Measurements from ENCODE around the gene PCGF3. TPM values are rescaled to one million over a fixed set of nuclear protein-coding genes. Genes with fewer than 3 reads are reported as not detected.

Gene PCGF3, protein sequence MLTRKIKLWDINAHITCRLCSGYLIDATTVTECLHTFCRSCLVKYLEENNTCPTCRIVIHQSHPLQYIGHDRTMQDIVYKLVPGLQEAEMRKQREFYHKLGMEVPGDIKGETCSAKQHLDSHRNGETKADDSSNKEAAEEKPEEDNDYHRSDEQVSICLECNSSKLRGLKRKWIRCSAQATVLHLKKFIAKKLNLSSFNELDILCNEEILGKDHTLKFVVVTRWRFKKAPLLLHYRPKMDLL
- 39.8 and 63.2 TPM in 2 replicates for total RNA-seq

GRCh38 chr4:705278-706082 is at the start of gene PCGF3:
Gene PCGF3, plus strand, starts transcription at chr4:705832. Its CDS starts 27,849 bp downstream, at chr4:733681.

GRCh38 chr4:674172-675035 is 31.2 kb upstream of the PCGF3 start, which contains the start of the genes ATP5ME and MYL5:
Gene ATP5ME, minus strand, starts transcription at chr4:674276. Its CDS starts 29 bp downstream, at chr4:674247.
Gene MYL5, plus strand, starts transcription at chr4:674542. Its CDS starts 3,485 bp downstream, at chr4:678027.

DNA sequence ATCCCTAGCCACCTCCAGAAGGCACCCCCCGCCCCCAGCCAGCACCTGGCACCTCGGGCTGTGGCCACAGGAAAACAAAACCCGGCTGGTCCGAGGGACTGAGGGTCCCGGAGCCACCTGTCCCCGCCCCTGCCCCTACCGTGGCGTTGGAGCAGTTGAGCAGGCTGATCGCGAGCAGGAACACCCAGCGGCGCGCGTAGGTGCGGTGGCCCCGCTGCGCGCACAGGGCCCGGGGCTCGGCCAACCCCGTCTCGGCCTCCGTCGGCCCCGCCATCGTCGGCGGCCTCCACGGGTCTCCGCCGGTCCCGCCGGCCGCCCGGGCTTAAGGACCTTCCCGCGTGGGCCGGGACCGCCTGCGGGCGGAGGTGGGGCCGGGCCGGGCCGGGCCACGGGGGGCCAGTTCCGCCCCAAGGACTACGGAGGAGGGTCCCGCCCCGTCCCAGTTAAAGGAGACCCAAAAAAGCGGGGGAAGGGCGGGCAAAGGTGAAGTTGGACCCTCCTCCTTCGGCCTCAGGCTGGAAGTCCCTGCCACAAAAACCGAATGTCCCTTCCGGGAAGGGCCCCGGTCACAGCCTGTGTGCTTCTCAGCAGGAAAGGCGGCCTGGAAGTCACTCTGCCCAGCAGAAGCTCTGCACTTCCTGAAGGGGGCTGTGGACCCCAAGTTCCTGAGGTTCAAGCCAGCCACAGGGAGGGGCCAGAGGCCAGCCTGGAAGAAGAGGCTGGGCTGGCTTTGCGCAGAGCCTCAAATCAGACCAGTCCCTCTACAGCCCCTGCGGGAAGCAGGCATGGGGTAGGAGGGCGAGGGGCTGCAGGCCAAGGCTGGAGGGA is 16.6 kb upstream of the PCGF3 start, which contains the start of gene SLC49A3:
TSS of gene SLC49A3 (minus strand) at position 298 of the 828 bp plus-strand sequence. CDS start at position 274, 24 bp downstream.

Other genes starting within 250 kb of the PCGF3 start
- 16.5 and 19.2 TPM in 2 replicates for gene ZNF721, start 206.7 kb upstream of the PCGF3 start, total RNA-seq
- gene PIGG, start 206.6 kb upstream of the PCGF3 start, total RNA-seq, result 43.3 and 61.2 TPM in 2 replicates
- gene TMEM271, start 129.5 kb upstream of the PCGF3 start, total RNA-seq, result not detected in 2 replicates
- gene PDE6B, start 80.3 kb upstream of the PCGF3 start, total RNA-seq, result 4.3 and 5.0 TPM in 2 replicates
- 60.2 and 91.5 TPM in 2 replicates for gene ATP5ME, start 31.6 kb upstream of the PCGF3 start, total RNA-seq
- 6.8 and 19.2 TPM in 2 replicates for gene MYL5, start 31.3 kb upstream of the PCGF3 start, total RNA-seq
- 1.1 and 3.9 TPM in 2 replicates for gene SLC49A3, start 16.7 kb upstream of the PCGF3 start, total RNA-seq
- not detected in 2 replicates for gene CPLX1, start 120.3 kb downstream of the PCGF3 start, total RNA-seq
- gene GAK, start 226.5 kb downstream of the PCGF3 start, total RNA-seq, result 51.4 and 68.1 TPM in 2 replicates
- gene TMEM175, start 226.6 kb downstream of the PCGF3 start, total RNA-seq, result 8.6 and 15.9 TPM in 2 replicates

All from placental epithelial cell (primary cell).